Stimulated activated CD4-positive, alpha-beta T cell treated with anti-CD3 and anti-CD28 coated beads, Interleukin-4, amount 100 ng/mL, for 4 hours (primary cell): ENCODE results near the gene AHRR.
"Not testable (repeated sequence)": the region's sequence is repeated elsewhere in the genome, so short reads cannot be mapped to it uniquely, and the experiment has no call there.

Experiments used
- DNase-seq, 2 experiments: peaks; one replicate each; pipeline ENCODE4 v3.0.0-alpha.2; 2020

AHRR gene

GRCh38 chr5:464446-464842 is 142.9 kb downstream of the AHRR start:
- no peak for DNase-seq

GRCh38 chr5:464843-465590 is 143.5 kb downstream of the AHRR start:
- DNase-seq: no peak

DNA sequence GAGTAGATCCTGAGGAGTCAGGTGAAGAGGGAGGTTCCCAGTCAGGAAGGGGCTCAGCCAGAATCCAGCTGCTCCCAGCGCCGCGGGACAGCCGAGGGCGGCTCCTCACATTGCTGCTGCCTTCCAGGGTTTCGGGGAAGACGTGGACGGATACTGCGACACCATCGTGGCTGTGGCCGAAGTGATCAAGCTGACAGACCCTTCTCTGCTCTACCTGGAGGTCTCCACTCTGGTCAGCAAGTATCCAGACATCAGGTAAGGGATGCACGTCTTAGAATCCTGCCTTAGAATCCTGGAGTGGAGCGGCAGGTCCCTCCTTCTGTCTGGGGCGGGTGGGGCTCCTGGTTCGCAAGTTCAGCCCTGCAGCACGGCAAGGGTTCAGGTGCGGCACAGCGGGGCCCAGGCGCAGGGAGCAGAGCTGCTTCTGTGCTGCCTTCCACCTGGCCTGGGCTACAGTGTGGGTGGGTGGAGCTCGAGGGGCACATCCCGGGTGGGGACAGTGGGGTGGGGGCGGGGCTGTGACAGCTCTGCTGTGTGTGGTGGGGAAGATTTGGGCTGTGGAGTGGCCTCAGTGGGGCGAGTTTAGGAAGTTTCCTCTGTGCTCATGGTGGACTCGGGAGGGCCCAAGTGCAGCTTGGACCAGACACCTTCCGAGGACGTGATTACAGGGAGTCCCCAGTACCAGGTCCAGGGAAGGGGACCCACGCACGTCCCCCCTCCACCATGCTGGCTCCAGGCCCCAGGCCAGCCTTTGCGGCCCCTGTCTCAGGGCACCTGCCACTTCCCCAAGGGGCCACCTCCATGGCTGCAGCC is 144.3 kb downstream of the AHRR start:
- no peak for DNase-seq

DNA sequence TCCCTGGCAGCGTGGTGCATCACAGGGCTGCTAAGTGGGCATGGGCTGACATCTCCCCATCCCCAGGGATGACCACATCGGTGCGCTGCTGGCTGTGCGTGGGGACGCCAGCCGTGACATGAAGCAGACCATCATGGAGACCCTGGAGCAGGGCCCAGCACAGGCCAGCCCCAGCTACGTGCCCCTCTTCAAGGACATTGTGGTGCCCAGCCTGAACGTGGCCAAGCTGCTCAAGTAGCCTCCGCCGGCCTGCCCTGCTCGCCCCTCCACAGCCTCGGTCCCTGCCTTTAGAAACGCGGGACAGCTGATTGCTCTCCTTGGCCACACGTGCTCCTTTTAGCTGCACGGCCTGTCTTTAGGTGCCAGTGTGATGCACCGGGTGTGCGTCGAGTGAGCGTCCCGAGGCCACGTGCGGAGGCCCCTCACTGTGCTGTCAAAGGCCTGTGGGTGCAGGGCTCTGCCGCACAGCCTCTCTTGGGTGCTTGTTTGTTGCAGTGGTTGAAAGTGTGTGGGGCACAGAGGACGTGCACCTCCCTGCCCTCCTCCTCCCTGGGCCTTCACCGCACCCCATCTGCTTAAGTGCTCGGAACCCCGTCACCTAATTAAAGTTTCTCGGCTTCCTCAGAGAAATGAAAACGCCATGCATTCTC is 145.3 kb downstream of the AHRR start:
- no peak for DNase-seq

- DNase-seq: no peak
Observed at GRCh38 chr5:468401-468800, 146.9 kb downstream of the AHRR start.

GRCh38 chr5:469752-470483 is 148.4 kb downstream of the AHRR start:
- DNase-seq: no peak

GRCh38 chr5:470961-471749 is 149.6 kb downstream of the AHRR start:
- DNase-seq: no peak

DNA sequence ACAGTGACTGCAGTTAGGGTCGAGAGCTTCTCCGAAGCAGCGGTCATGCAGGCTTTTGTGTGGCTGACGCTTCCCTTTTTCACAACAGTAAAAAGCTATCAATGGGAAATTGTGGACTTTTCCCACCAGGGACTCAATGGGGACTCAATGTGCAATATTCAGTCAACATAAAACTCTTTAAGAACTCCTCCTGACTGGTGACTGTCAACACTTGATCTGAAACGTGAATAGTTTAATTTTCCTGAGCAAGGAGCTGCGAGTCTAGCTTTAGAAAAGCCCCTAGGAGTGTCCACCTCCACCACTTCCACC is 150.2 kb downstream of the AHRR start:
- no peak for DNase-seq

- peak in 1 of 2 experiments; percentile 33 for DNase-seq
Observed at GRCh38 chr5:472076-472655, 150.7 kb downstream of the AHRR start.

GRCh38 chr5:472656-473550 is 151.4 kb downstream of the AHRR start:
- DNase-seq: peak; percentile 87 to 95

DNA sequence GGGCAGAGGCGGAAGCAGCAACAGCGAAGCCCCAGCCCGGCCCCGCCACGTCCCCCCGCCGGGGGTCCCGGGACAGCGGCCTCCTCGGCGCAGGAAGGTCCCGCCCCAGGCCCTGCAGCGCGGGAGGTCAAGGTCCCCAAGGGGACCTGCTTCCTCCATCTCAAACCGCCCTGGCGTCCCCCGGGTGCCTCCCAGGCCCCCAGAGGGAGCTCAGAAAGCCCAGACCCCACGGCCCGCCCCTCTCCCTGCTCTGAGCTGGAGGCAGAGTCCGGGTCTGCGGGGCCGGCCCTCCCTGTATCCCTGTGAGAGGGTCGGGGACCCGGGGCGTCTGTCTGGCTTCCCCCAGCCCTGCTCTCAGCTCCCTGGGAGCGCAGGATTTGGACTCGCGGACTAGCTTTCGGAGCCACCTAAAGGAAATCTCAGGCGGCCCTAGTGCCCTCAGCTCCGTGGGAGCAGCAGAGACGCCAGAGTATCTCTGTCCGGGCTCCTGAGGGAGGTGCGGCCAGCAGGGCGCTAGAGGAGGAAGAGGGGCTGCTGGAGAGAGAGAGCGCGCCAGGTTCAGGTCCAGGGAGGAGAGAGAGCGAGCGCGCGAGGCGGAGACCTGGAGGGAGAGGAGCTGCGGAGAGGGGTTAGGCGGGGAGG is 152.2 kb downstream of the AHRR start:
- peak; percentile 16 to 33 for DNase-seq

DNA sequence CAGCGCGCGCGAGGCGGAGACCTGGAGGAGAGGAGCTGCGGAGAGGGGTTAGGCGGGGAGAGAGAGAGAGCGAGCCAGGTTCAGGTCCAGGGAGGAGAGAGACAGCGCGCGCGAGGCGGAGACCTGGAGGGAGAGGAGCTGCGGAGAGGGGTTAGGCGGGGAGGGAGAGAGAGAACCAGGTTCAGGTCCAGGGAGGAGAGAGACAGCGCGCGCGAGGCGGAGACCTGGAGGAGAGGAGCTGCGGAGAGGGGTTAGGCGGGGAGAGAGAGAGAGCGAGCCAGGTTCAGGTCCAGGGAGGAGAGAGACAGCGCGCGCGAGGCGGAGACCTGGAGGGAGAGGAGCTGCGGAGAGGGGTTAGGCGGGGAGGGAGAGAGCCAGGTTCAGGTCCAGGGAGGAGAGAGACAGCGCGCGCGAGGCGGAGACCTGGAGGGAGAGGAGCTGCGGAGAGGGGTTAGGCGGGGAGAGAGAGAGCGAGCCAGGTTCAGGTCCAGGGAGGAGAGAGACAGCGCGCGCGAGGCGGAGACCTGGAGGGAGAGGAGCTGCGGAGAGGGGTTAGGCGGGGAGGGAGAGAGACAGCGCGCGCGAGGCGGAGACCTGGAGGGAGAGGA is 152.8 kb downstream of the AHRR start:
- DNase-seq: not testable (repeated sequence)

GRCh38 chr5:474840-475661 is 153.5 kb downstream of the AHRR start:
- no peak for DNase-seq

GRCh38 chr5:475704-476101 is 154.2 kb downstream of the AHRR start:
- no peak for DNase-seq

GRCh38 chr5:476102-476813 is 154.7 kb downstream of the AHRR start:
- no peak for DNase-seq

DNA sequence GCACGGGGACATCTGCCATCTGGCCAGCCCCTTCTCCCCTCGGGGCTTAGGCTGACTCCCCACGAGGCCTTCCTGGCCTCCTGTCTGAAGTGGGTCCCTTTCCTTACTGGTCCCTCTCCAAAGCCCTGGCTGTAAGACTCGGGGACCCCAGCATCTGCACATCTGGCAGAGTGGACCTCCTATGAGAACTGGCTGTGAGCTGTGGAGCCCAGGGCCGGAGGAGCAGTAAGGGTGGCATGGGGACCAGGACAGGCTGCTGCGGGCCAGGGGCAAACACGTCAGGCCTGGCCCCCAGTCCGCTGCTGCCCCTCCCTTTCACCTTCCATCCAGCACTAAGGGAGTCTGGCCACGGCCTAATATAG is 155.3 kb downstream of the AHRR start:
- DNase-seq: no peak

GRCh38 chr5:477247-477646 is 155.7 kb downstream of the AHRR start:
- no peak for DNase-seq

DNA sequence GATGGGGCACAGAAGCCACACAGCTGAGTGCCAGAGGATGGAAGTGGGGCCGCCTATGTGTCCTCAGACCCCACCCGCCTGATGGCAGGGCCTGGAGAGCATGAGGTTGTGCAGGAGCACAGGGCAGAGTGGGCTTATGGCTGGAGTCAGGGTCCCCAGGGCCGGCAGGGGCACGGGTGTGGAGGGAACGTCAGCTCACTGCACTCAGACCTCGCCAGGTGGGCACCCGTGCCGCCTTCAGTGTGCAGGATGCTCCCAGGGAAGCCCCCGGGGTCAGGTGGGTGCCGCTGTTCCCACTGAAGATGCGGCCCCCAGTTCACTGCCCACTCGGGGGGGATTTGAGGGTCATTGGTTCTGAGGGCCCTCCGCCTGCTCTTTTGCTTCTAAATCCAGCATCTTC is 156.4 kb downstream of the AHRR start:
- no peak for DNase-seq
